Measurements from ENCODE around the gene CCNT1. TPM values are rescaled to one million over a fixed set of nuclear protein-coding genes. Genes with fewer than 3 reads are reported as not detected.
A peak's percentile ranks its signal among the peaks of the same experiment; 100 is the strongest.

CCNT1 gene
- total RNA-seq, 1 experiment from 2014 or later = 53.1 TPM

DNA sequence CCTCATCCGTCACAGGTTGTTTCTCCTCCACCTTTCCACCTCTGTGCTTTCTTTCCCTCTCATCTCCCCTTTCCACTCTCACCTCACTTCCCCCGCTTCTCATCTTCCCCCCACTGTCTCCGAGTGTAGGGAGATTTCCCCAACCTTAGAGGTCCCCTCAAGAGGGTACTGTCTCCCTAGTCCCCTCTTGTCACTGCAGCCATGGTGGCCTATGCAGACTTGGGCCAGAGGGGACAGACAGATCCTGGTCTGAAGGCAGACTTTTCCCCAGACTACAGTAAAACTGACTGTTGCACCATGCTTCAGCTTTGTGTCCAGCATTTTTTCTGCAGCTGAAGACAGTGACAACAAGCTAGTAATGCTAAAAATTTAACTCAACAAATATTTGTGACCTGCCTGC is 75.7 kb downstream of the CCNT1 start:
- Mint-ChIP-seq H3K36me3 (ENCODE audit: insufficient read depth, unreplicated experiment) (peaks cover 47% of the 10 kb centered on the region), H3K9me3 (ENCODE audit: unreplicated experiment) (no peaks in the 10 kb centered on the region), H3K27ac (ENCODE audit: unreplicated experiment) (no peak overlapping the region), H3K27me3 (ENCODE audit: insufficient read depth, unreplicated experiment) (no peaks in the 10 kb centered on the region), H3K4me1 (ENCODE audit: low read depth, unreplicated experiment) (no peaks in the 10 kb centered on the region), H3K4me3 (ENCODE audit: unreplicated experiment) (no peak overlapping the region)
- TF ChIP-seq, protein P1, sequence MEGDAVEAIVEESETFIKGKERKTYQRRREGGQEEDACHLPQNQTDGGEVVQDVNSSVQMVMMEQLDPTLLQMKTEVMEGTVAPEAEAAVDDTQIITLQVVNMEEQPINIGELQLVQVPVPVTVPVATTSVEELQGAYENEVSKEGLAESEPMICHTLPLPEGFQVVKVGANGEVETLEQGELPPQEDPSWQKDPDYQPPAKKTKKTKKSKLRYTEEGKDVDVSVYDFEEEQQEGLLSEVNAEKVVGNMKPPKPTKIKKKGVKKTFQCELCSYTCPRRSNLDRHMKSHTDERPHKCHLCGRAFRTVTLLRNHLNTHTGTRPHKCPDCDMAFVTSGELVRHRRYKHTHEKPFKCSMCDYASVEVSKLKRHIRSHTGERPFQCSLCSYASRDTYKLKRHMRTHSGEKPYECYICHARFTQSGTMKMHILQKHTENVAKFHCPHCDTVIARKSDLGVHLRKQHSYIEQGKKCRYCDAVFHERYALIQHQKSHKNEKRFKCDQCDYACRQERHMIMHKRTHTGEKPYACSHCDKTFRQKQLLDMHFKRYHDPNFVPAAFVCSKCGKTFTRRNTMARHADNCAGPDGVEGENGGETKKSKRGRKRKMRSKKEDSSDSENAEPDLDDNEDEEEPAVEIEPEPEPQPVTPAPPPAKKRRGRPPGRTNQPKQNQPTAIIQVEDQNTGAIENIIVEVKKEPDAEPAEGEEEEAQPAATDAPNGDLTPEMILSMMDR (IDR thresholded peaks at IDR 0.05; ENCODE audit: insufficient read depth in 1 of 2, low read depth in 1 of 2, low read length in 1 of 2, severe bottlenecking in 1 of 2, unreplicated experiment in 1 of 2) = no peak
- ChIA-PET CTCF (no interaction called here), POLR2A (no interaction called here)
- H3K4me1 ChIP-seq = no peaks in the 10 kb centered on the region; the same call in 1 of the 2 replicates
- H3K9me3 ChIP-seq = no peaks in the 10 kb centered on the region
- DNase-seq = no peak
- intact Hi-C loops (cut with micrococcal nuclease; ENCODE audit: unreplicated experiment) = no loop called here
- H3K4me3 ChIP-seq (ENCODE audit: low read depth, low read length) = no peak overlapping the region
- no peaks in the 10 kb centered on the region for H3K36me3 ChIP-seq (ENCODE audit: control insufficient read depth, insufficient read depth, low read length)
- BruUV-seq (replicated peaks) = no TSS peak
- H3K27me3 ChIP-seq (replicated peaks; ENCODE audit: control insufficient read depth, insufficient read depth, low read length) = no peaks in the 10 kb centered on the region

DNA sequence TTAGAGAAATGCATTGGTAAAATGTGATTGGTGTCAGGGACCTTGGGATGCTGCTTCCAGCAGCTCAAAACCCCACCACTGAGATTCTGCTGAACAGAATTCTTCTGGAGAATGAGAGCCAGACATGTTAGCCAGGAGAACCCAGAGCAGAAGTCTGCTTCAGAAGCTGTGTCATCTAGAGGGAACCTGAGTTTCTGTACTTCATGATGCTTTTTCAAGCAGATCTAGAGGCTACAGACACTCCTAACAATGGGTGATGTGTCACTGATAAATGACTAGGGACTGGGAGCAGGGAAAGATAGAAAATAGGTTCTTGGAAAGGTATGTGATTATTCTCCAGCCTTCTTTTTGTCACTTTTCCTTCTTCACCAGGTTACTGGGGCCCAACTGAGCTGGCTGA is 76.1 kb downstream of the CCNT1 start:
- no peaks in the 10 kb centered on the region for H3K4me1 Mint-ChIP-seq (ENCODE audit: low read depth, unreplicated experiment)
- ChIA-PET CTCF (no interaction called here), POLR2A (no interaction called here)
- H3K36me3 Mint-ChIP-seq (ENCODE audit: insufficient read depth, unreplicated experiment) = peaks cover 43% of the 10 kb centered on the region
- intact Hi-C loops (cut with micrococcal nuclease; ENCODE audit: unreplicated experiment) = no loop called here
- Histone ChIP-seq H3K36me3 (ENCODE audit: control insufficient read depth, insufficient read depth, low read length) (no peaks in the 10 kb centered on the region), H3K4me3 (ENCODE audit: low read depth, low read length) (no peak overlapping the region), H3K9me3 (no peaks in the 10 kb centered on the region), H3K27me3 (replicated peaks; ENCODE audit: control insufficient read depth, insufficient read depth, low read length) (no peaks in the 10 kb centered on the region), H3K4me1 (no peaks in the 10 kb centered on the region; the same call in 1 of the 2 replicates)
- no peak overlapping the region for H3K4me3 Mint-ChIP-seq (ENCODE audit: unreplicated experiment)
- TF ChIP-seq, protein P1 (IDR thresholded peaks at IDR 0.05; ENCODE audit: insufficient read depth in 1 of 2, low read depth in 1 of 2, low read length in 1 of 2, severe bottlenecking in 1 of 2, unreplicated experiment in 1 of 2) = no peak
- no TSS peak for BruUV-seq (replicated peaks)
- H3K9me3 Mint-ChIP-seq (ENCODE audit: unreplicated experiment) = no peaks in the 10 kb centered on the region
- no peak overlapping the region for H3K27ac Mint-ChIP-seq (ENCODE audit: unreplicated experiment)
- H3K27me3 Mint-ChIP-seq (ENCODE audit: insufficient read depth, unreplicated experiment) = no peaks in the 10 kb centered on the region
- no peak for DNase-seq

Small RNA genes lying within 50 kb of the gene (microRNA-seq; reads per million reads assigned to microRNA genes)
- gene MIR1291 = 2.4 reads per million, percentile 12 among the genes with 10 or more reads in this experiment

Other genes starting within 250 kb of the CCNT1 start
- not detected in 2 replicates for gene ANP32D, start 244.1 kb downstream of the CCNT1 start, total RNA-seq (2022)
- not detected in 2 replicates for gene C12orf54, start 234.2 kb downstream of the CCNT1 start, total RNA-seq (2022)
- not detected in 2 replicates for gene OR8S1, start 191.1 kb downstream of the CCNT1 start, total RNA-seq (2022)
- not detected in 2 replicates for gene LALBA, start 146.7 kb downstream of the CCNT1 start, total RNA-seq (2022)
- 59.7 and 67.2 TPM in 2 replicates for gene KANSL2, start 34.5 kb downstream of the CCNT1 start, total RNA-seq (2022)
- gene ADCY6, start 72.4 kb upstream of the CCNT1 start, total RNA-seq (2022) = 89.8 and 92.9 TPM in 2 replicates
- 20.4 and 28.2 TPM in 2 replicates for gene CACNB3, start 101.8 kb upstream of the CCNT1 start, total RNA-seq (2022)
- gene DDX23, start 135.5 kb upstream of the CCNT1 start, total RNA-seq (2022) = 151 and 152 TPM in 2 replicates
- gene RND1, start 149.2 kb upstream of the CCNT1 start, total RNA-seq (2022) = 5.1 and 5.2 TPM in 2 replicates
- gene FKBP11, start 208.8 kb upstream of the CCNT1 start, total RNA-seq (2022) = 79.5 and 83.2 TPM in 2 replicates
- 249 and 257 TPM in 2 replicates for gene ARF3, start 240.8 kb upstream of the CCNT1 start, total RNA-seq (2022)

Data from Caco-2 (cell line).